Measurements from ENCODE around the gene CEACAM1.

DNA sequence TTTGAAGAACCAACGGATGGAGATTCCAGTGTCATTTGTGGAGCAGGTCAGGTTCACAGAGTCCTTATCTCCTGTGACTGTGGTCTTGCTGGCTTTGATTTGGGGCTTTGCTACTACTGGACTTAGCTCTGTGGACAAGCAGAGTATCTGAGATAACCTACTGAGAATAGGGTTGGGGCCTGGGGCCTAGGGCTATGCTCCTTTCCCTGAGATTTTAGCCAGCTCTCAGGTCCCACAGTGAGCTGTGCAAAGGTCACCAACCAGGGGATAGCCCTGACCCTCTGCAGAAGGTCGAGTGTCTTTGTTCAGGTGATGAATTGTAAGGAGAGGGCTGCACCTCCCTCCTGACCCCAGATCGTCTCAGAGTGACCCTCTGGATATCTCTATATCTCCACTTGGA is 9.2 kb downstream of the CEACAM1 start:
- no peak for TF ChIP-seq SUZ12 (IDR thresholded peaks at IDR 0.05; ENCODE audit: extremely low read depth, insufficient read depth, insufficient read length)
- no peak for TF ChIP-seq YY1 (IDR thresholded peaks at IDR 0.05; ENCODE audit: insufficient read depth, insufficient read length)
- no peak for TF ChIP-seq ZNF274 (IDR thresholded peaks at IDR 0.05; ENCODE audit: low read depth, low read length)

Data from NT2/D1 (cell line).